Measurements from ENCODE around the gene RPLP1. TPM values are rescaled to one million over a fixed set of nuclear protein-coding genes. Genes with fewer than 3 reads are reported as not detected.

The RPLP1 gene
- polyA plus RNA-seq, 1 donor (not counting 4 experiments of a cell fraction or from before 2014, with no cell fraction given), result 755 TPM

GRCh38 chr15:69465253-69465652 is 12.6 kb downstream of the RPLP1 start:
- Histone ChIP-seq H3K36me3 (ENCODE audit: control insufficient read depth in 2 of 2, extremely low read depth in 1 of 2, insufficient read depth in 2 of 2, low read length in 2 of 2) (no peaks in the 10 kb centered on the region), H3K79me2 (ENCODE audit: control insufficient read depth, insufficient read depth, low read length) (no peaks in the 10 kb centered on the region), H3K9me1 (ENCODE audit: control insufficient read depth, extremely low read depth, insufficient read depth, low read length) (no peaks in the 10 kb centered on the region), H3K4me2 (ENCODE audit: control insufficient read depth, extremely low read depth, insufficient read depth, low read depth, low read length) (no peak overlapping the region), H3K27ac (ENCODE audit: control insufficient read depth, insufficient read depth, low read length) (no peak overlapping the region), H3K27me3 (ENCODE audit: control insufficient read depth, extremely low read depth, insufficient read depth, low read length) (no peaks in the 10 kb centered on the region), H2AFZ (ENCODE audit: control insufficient read depth, low read length) (no peak overlapping the region), H3K9me3 (ENCODE audit: control insufficient read depth, low read depth, low read length) (no peaks in the 10 kb centered on the region), H3K9ac (ENCODE audit: control insufficient read depth, extremely low read depth, insufficient read depth, low read length) (no peak overlapping the region), H3K4me3 (ENCODE audit: control insufficient read depth in 2 of 3, extremely low read depth in 1 of 3, insufficient read depth in 2 of 3, low read depth in 1 of 3, low read length in 3 of 3) (no peak overlapping the region), H3K4me1 (ENCODE audit: control insufficient read depth, extremely low read depth, insufficient read depth, low read length) (peaks cover 41% of the 10 kb centered on the region), H4K20me1 (ENCODE audit: control insufficient read depth, extremely low read depth, insufficient read depth, low read length) (no peaks in the 10 kb centered on the region)
- dilution Hi-C loops (cut with MboI; ENCODE audit: extremely low pct_ligation_motif_present, low sequenced_read_pairs), result no loop called here
- TF ChIP-seq EZH2 (IDR thresholded peaks at IDR 0.05; ENCODE audit: low read length) (no peak), CTCF (optimal IDR thresholded peaks at IDR 0.05 in 1 of 3, IDR thresholded peaks at IDR 0.05 in 1 of 3, conservative IDR thresholded peaks at IDR 0.05 in 1 of 3; ENCODE audit: extremely low read depth in 1 of 3, insufficient read depth in 2 of 3, low read length in 3 of 3) (no peak)
- no peak for FAIRE-seq
- no peak for DNase-seq (ENCODE audit: low read depth, low spot score)

GRCh38 chr15:69466733-69467132 is 14.1 kb downstream of the RPLP1 start:
- H3K4me3 ChIP-seq (ENCODE audit: control insufficient read depth in 2 of 3, extremely low read depth in 1 of 3, insufficient read depth in 2 of 3, low read depth in 1 of 3, low read length in 3 of 3), result no peak overlapping the region
- H3K9ac ChIP-seq (ENCODE audit: control insufficient read depth, extremely low read depth, insufficient read depth, low read length), result no peak overlapping the region
- no peak overlapping the region for H2AFZ ChIP-seq (ENCODE audit: control insufficient read depth, low read length)
- no peaks in the 10 kb centered on the region for H3K9me1 ChIP-seq (ENCODE audit: control insufficient read depth, extremely low read depth, insufficient read depth, low read length)
- H4K20me1 ChIP-seq (ENCODE audit: control insufficient read depth, extremely low read depth, insufficient read depth, low read length), result no peaks in the 10 kb centered on the region
- H3K36me3 ChIP-seq (ENCODE audit: control insufficient read depth in 2 of 2, extremely low read depth in 1 of 2, insufficient read depth in 2 of 2, low read length in 2 of 2), result no peaks in the 10 kb centered on the region
- H3K4me1 ChIP-seq (ENCODE audit: control insufficient read depth, extremely low read depth, insufficient read depth, low read length), result peaks cover 40% of the 10 kb centered on the region
- no peak for TF ChIP-seq CTCF (optimal IDR thresholded peaks at IDR 0.05 in 1 of 3, IDR thresholded peaks at IDR 0.05 in 1 of 3, conservative IDR thresholded peaks at IDR 0.05 in 1 of 3; ENCODE audit: extremely low read depth in 1 of 3, insufficient read depth in 2 of 3, low read length in 3 of 3)
- TF ChIP-seq EZH2 (IDR thresholded peaks at IDR 0.05; ENCODE audit: low read length), result no peak
- DNase-seq (ENCODE audit: low read depth, low spot score) (no peak), FAIRE-seq (no peak)
- no peaks in the 10 kb centered on the region for H3K27me3 ChIP-seq (ENCODE audit: control insufficient read depth, extremely low read depth, insufficient read depth, low read length)
- no peak overlapping the region for H3K4me2 ChIP-seq (ENCODE audit: control insufficient read depth, extremely low read depth, insufficient read depth, low read depth, low read length)
- H3K27ac ChIP-seq (ENCODE audit: control insufficient read depth, insufficient read depth, low read length), result no peak overlapping the region
- no peaks in the 10 kb centered on the region for H3K9me3 ChIP-seq (ENCODE audit: control insufficient read depth, low read depth, low read length)
- no peaks in the 10 kb centered on the region for H3K79me2 ChIP-seq (ENCODE audit: control insufficient read depth, insufficient read depth, low read length)
- dilution Hi-C loops (cut with MboI; ENCODE audit: extremely low pct_ligation_motif_present, low sequenced_read_pairs), result no loop called here
